Natural killer cell (primary cell): Measurements from ENCODE around the gene RASA2. TPM values are rescaled to one million over a fixed set of nuclear protein-coding genes. Genes with fewer than 3 reads are reported as not detected.
A peak's percentile ranks its signal among the peaks of the same experiment; 100 is the strongest.

Experiments used
- ATAC-seq, 3 donors: fragments of 150-1000 bp in 2 of 3; fragments of 200-7000 bp in 1 of 3; cut with Tn5 transposase; 1 replicate in 1 of 3; 2 replicates in 2 of 3; pipeline ENCODE4 v1.10.0; 2021; ENCODE audit warnings: mild to moderate bottlenecking in 2 of 3, moderate library complexity in 2 of 3
- DNase-seq, 2 donors: peaks; one replicate each; pipeline versions ENCODE4 v3.0.0 to v3.0.0-alpha.2; 2013 to 2021; ENCODE audit warnings: mixed read lengths in 1 of 2
- H3K27ac ChIP-seq: one replicate; pipeline ENCODE4 v1.5.1; 2013; ENCODE audit warnings: mild to moderate bottlenecking, low read length
- H3K27me3 ChIP-seq: one replicate; pipeline ENCODE4 v1.6.1; 2013; ENCODE audit warnings: low read length; ENCODE audit not compliant: control insufficient read depth, insufficient read depth
- H3K36me3 ChIP-seq: one replicate; pipeline ENCODE4 v1.6.1; 2013; ENCODE audit warnings: low read length; ENCODE audit not compliant: control insufficient read depth, insufficient read depth
- H3K4me1 ChIP-seq: one replicate; pipeline ENCODE4 v1.6.1; 2013; ENCODE audit warnings: low read length; ENCODE audit not compliant: control insufficient read depth, insufficient read depth
- H3K4me3 ChIP-seq: one replicate; pipeline ENCODE4 v1.5.1; 2013; ENCODE audit warnings: low read length
- H3K9me3 ChIP-seq: one replicate; pipeline ENCODE4 v1.6.1; 2013; ENCODE audit warnings: low read length; ENCODE audit not compliant: control insufficient read depth, insufficient read depth
- H3K27ac Mint-ChIP-seq, 2 donors: one replicate each; pipeline ENCODE4 v1.8.0; 2022; ENCODE audit warnings: mild to moderate bottlenecking in 2 of 2, mixed read lengths in 2 of 2, moderate library complexity in 1 of 2
- H3K27me3 Mint-ChIP-seq, 2 donors: one replicate each; pipeline ENCODE4 v1.8.0; 2022; ENCODE audit warnings: low read depth in 2 of 2, mixed read lengths in 2 of 2
- H3K36me3 Mint-ChIP-seq: one replicate; pipeline ENCODE4 v1.8.0; 2022; ENCODE audit warnings: mixed read lengths
- H3K4me1 Mint-ChIP-seq, 2 donors: one replicate each; pipeline ENCODE4 v1.8.0; 2022; ENCODE audit warnings: mixed read lengths in 2 of 2
- H3K4me3 Mint-ChIP-seq: one replicate; pipeline ENCODE4 v1.8.0; 2022; ENCODE audit warnings: mild to moderate bottlenecking, moderate library complexity, mixed read lengths
- H3K9me3 Mint-ChIP-seq, 2 donors: one replicate each; pipeline ENCODE4 v1.8.0; 2022; ENCODE audit warnings: mixed read lengths in 2 of 2
- WGBS: methylation state at CpG from one replicate; pipeline ENCODE4 v1.1.7; 2013; ENCODE audit warnings: missing lambda C conversion rate; ENCODE audit not compliant: insufficient coverage; 5-methylcytosine and 5-hydroxymethylcytosine counted together
- intact Hi-C: fragments of 100-400 bp; cut with micrococcal nuclease; formaldehyde crosslinking; loops from one replicate; pipeline ENCODE4 v1.14.2; 2022
- total RNA-seq, 4 donors: library from RNA; stranded (reverse); fragments of 120-200 nt in 1 of 4; gene quantifications; one replicate each; pipeline versions ENCODE4 v1.2.3 to v1.2.4, GENCODE V29; 2013 to 2022
- TF ChIP-seq, protein P1 (sequence below): fragments of 200-600 bp; IDR thresholded peaks from one replicate; pipeline ENCODE4 v1.8.0; 2022; ENCODE audit warnings: antibody characterized with exemption

RASA2 gene, protein sequence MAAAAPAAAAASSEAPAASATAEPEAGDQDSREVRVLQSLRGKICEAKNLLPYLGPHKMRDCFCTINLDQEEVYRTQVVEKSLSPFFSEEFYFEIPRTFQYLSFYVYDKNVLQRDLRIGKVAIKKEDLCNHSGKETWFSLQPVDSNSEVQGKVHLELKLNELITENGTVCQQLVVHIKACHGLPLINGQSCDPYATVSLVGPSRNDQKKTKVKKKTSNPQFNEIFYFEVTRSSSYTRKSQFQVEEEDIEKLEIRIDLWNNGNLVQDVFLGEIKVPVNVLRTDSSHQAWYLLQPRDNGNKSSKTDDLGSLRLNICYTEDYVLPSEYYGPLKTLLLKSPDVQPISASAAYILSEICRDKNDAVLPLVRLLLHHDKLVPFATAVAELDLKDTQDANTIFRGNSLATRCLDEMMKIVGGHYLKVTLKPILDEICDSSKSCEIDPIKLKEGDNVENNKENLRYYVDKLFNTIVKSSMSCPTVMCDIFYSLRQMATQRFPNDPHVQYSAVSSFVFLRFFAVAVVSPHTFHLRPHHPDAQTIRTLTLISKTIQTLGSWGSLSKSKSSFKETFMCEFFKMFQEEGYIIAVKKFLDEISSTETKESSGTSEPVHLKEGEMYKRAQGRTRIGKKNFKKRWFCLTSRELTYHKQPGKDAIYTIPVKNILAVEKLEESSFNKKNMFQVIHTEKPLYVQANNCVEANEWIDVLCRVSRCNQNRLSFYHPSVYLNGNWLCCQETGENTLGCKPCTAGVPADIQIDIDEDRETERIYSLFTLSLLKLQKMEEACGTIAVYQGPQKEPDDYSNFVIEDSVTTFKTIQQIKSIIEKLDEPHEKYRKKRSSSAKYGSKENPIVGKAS
- 10 to 100 TPM; 93.9 to 99.4 (median 97.0) TPM for total RNA-seq
- 84.9 TPM for total RNA-seq (2013)

DNA sequence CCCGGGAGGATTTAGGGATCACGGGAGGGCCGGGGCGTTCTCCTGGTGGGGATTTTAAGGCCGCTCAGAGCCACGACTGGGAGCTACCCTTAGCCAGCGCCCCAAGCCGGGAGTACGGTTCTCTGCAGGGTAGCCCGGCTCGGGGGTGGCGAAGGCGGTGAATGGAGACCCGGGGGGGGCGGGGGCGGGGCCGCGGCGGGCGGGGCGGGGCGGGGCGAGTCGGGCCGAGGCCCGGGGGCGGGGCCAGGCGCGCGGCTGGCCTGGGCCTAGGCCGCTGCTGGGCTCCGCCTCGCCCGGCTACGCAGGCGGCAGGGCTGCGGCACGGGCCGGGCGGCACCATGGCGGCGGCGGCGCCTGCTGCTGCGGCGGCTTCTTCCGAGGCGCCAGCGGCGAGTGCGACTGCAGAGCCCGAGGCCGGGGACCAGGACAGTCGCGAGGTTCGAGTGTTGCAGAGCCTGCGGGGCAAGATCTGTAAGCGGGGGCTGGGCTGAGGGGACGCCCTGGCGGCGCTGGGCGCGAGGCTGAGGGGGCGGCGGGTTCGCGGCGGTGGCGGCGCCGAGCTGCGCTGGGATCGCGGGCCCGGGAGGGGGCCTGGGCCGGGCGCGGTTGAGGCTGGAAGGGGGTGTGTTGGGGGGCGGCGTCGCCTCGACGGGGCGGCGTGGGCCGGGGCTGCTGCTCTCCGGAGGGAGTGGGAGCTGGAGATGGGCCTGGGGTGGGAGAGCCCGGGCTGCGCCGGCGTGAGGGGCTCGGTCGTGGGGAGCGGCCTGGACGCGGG lies at the start of gene RASA2:
RASA2 (plus strand) TSS at position 282 of the 775 bp plus-strand sequence; CDS start at position 339, 57 bp downstream.
- H3K4me1 ChIP-seq = peaks cover 30% of the 10 kb centered on the region
- H3K9me3 ChIP-seq = no peaks in the 10 kb centered on the region
- peaks cover 64 to 66% of the 10 kb centered on the region in 2 donors for H3K4me1 Mint-ChIP-seq
- ATAC-seq = peak; percentile 72 to 92 (median 80)
- peak within 1 kb of the TSS; percentile 94 for H3K4me3 Mint-ChIP-seq
- H3K4me3 ChIP-seq = peak within 1 kb of the TSS; percentile 86
- H3K27ac Mint-ChIP-seq = peak within 1 kb of the TSS in 1 of 2 donors; percentile 92
- intact Hi-C loops = loop anchor here (2.0 to 5.0 kb wide), 2 partner anchors 66 to 960 kb away; partner anchors contain the start of gene XRN1
- under 1% methylated on average over 96 of the region's 96 CpGs for WGBS
- H3K36me3 Mint-ChIP-seq = no peaks in the 10 kb centered on the region
- DNase-seq = peak; percentile 71 to 91
- no peaks in the 10 kb centered on the region for H3K27me3 ChIP-seq
- H3K27ac ChIP-seq = peak within 1 kb of the TSS; percentile 95
- peaks cover 4% of the 10 kb centered on the region for H3K36me3 ChIP-seq
- H3K9me3 Mint-ChIP-seq = no peaks in the 10 kb centered on the region
- H3K27me3 Mint-ChIP-seq = no peaks in the 10 kb centered on the region
- TF ChIP-seq, protein P1, sequence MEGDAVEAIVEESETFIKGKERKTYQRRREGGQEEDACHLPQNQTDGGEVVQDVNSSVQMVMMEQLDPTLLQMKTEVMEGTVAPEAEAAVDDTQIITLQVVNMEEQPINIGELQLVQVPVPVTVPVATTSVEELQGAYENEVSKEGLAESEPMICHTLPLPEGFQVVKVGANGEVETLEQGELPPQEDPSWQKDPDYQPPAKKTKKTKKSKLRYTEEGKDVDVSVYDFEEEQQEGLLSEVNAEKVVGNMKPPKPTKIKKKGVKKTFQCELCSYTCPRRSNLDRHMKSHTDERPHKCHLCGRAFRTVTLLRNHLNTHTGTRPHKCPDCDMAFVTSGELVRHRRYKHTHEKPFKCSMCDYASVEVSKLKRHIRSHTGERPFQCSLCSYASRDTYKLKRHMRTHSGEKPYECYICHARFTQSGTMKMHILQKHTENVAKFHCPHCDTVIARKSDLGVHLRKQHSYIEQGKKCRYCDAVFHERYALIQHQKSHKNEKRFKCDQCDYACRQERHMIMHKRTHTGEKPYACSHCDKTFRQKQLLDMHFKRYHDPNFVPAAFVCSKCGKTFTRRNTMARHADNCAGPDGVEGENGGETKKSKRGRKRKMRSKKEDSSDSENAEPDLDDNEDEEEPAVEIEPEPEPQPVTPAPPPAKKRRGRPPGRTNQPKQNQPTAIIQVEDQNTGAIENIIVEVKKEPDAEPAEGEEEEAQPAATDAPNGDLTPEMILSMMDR = no peak

GRCh38 chr3:141439589-141439988 lies 47.2 kb upstream of the RASA2 start:
- no peak overlapping the region for H3K27ac ChIP-seq
- H3K9me3 ChIP-seq = no peaks in the 10 kb centered on the region
- Mint-ChIP-seq H3K27me3 (no peaks in the 10 kb centered on the region), H3K4me3 (no peak overlapping the region), H3K36me3 (peaks cover 24% of the 10 kb centered on the region), H3K4me1 (peaks cover 26 to 37% of the 10 kb centered on the region in 2 donors), H3K27ac (peak overlapping the region; percentile 23 to 76), H3K9me3 (no peaks in the 10 kb centered on the region)
- intact Hi-C loops = no loop called here
- peaks cover 27% of the 10 kb centered on the region for H3K36me3 ChIP-seq
- no peak for ATAC-seq
- 98% methylated on average over 3 of the region's 3 CpGs for WGBS
- H3K4me3 ChIP-seq = no peak overlapping the region
- no peak for DNase-seq
- TF ChIP-seq, protein P1 = no peak
- no peaks in the 10 kb centered on the region for H3K27me3 ChIP-seq
- peaks cover 10% of the 10 kb centered on the region for H3K4me1 ChIP-seq

GRCh38 chr3:141440942-141441341 lies 45.9 kb upstream of the RASA2 start:
- H3K36me3 Mint-ChIP-seq = peaks cover 34% of the 10 kb centered on the region
- H3K27me3 ChIP-seq = no peaks in the 10 kb centered on the region
- peaks cover 26 to 37% of the 10 kb centered on the region in 2 donors for H3K4me1 Mint-ChIP-seq
- WGBS = 91% methylated on average over 2 of the region's 3 CpGs
- no peaks in the 10 kb centered on the region for H3K9me3 Mint-ChIP-seq
- no peak for DNase-seq
- H3K4me3 ChIP-seq = no peak overlapping the region
- peak overlapping the region; percentile 11 for H3K27ac ChIP-seq
- intact Hi-C loops = loop anchor here (5.0 kb wide), 1 partner anchor 39 kb away; no protein-coding TSS in a partner anchor
- peaks cover 41% of the 10 kb centered on the region for H3K36me3 ChIP-seq
- TF ChIP-seq, protein P1 = no peak
- no peaks in the 10 kb centered on the region for H3K27me3 Mint-ChIP-seq
- H3K9me3 ChIP-seq = no peaks in the 10 kb centered on the region
- peak overlapping the region; percentile 24 to 79 for H3K27ac Mint-ChIP-seq
- H3K4me3 Mint-ChIP-seq = no peak overlapping the region
- ATAC-seq = peak in 1 of 3 donors; percentile 18
- peaks cover 10% of the 10 kb centered on the region for H3K4me1 ChIP-seq
